Activated effector memory CD4-positive, alpha-beta T cell treated with anti-CD3 and anti-CD28 coated beads, Interleukin-2, amount 50 U/mL, for 16 hours (primary cell): Measurements from ENCODE around the gene CT47C1.
"Not testable (repeated sequence)": the region's sequence is repeated elsewhere in the genome, so short reads cannot be mapped to it uniquely, and the experiment has no call there.

Experiments
- DNase-seq: peaks from one replicate; pipeline ENCODE4 v3.0.0-alpha.2; 2020

The CT47C1 gene

GRCh38 chrX:119072744-119073143, at the start of gene CT47C1:
Gene CT47C1, plus strand, starts transcription at chrX:119072993. Its CDS starts 233 bp downstream, at chrX:119073226.
- DNase-seq: no peak

- no peak for DNase-seq
Observed at GRCh38 chrX:119025900-119026299, 46.9 kb upstream of the CT47C1 start.

GRCh38 chrX:119026344-119026743, 46.4 kb upstream of the CT47C1 start:
- DNase-seq: not testable (repeated sequence)

- not testable (repeated sequence) for DNase-seq
Observed at GRCh38 chrX:119027960-119028732, 44.6 kb upstream of the CT47C1 start.

- no peak for DNase-seq
Observed at GRCh38 chrX:119028733-119029330, 44.0 kb upstream of the CT47C1 start.

- DNase-seq: not testable (repeated sequence)
Observed at GRCh38 chrX:119029656-119030055, 43.1 kb upstream of the CT47C1 start.

GRCh38 chrX:119030990-119031389, 41.8 kb upstream of the CT47C1 start:
- no peak for DNase-seq

- DNase-seq: no peak
Observed at GRCh38 chrX:119036107-119037029, 36.4 kb upstream of the CT47C1 start.

GRCh38 chrX:119040432-119040831, 32.4 kb upstream of the CT47C1 start:
- no peak for DNase-seq

GRCh38 chrX:119041175-119041574, 31.6 kb upstream of the CT47C1 start:
- no peak for DNase-seq

- DNase-seq: no peak
Observed at GRCh38 chrX:119042040-119042439, 30.8 kb upstream of the CT47C1 start.

GRCh38 chrX:119042996-119043395, 29.8 kb upstream of the CT47C1 start:
- DNase-seq: no peak

- DNase-seq: no peak
Observed at GRCh38 chrX:119045884-119046283, 26.9 kb upstream of the CT47C1 start.

- no peak for DNase-seq
Observed at GRCh38 chrX:119055687-119056086, 17.1 kb upstream of the CT47C1 start.

GRCh38 chrX:119062750-119063374, 9.9 kb upstream of the CT47C1 start:
- DNase-seq: no peak

- no peak for DNase-seq
Observed at GRCh38 chrX:119063428-119063827, 9.4 kb upstream of the CT47C1 start.

- DNase-seq: peak; percentile 66
Observed at GRCh38 chrX:119067023-119067739, 5.6 kb upstream of the CT47C1 start.

- DNase-seq: no peak
Observed at GRCh38 chrX:119069128-119069527, 3.7 kb upstream of the CT47C1 start.

GRCh38 chrX:119069762-119070161, 3.0 kb upstream of the CT47C1 start:
- DNase-seq: no peak

GRCh38 chrX:119071381-119071780, 1.4 kb upstream of the CT47C1 start:
- no peak for DNase-seq

- DNase-seq: no peak
Observed at GRCh38 chrX:119073200-119073905, 560 bp downstream of the CT47C1 start.

- DNase-seq: no peak
Observed at GRCh38 chrX:119073911-119074310, 1.1 kb downstream of the CT47C1 start.
